Pancreas (tissue), 10 donors: Measurements from ENCODE around the gene BCL2L1. TPM values are rescaled to one million over a fixed set of nuclear protein-coding genes. Genes with fewer than 3 reads are reported as not detected.

Source experiments
- ATAC-seq, 4 donors: fragments of 200-7000 bp; cut with Tn5 transposase; one replicate each; pipeline versions ENCODE4 v1.8.0 to v1.9.1; 2020; ENCODE audit warnings: mild to moderate bottlenecking in 4 of 4, moderate library complexity in 4 of 4
- DNase-seq, 6 donors: peaks; one replicate each; pipeline ENCODE4 v3.0.0-alpha.2; 2020
- FAIRE-seq: peaks from 2 replicates; lab custom pipeline; 2012; peaks lifted over from hg19 to GRCh38; lab: Jason Lieb, UNC
- H3K27ac ChIP-seq, 4 donors: fragments of 200-600 bp; sonication (generic); 1 replicate in 3 of 4; 2 replicates in 1 of 4; pipeline versions ENCODE4 v1.5.0 to v1.8.0; 2020
- H3K27me3 ChIP-seq, 4 donors: fragments of 200-600 bp; one replicate each; pipeline ENCODE4 v1.8.0; 2021
- H3K36me3 ChIP-seq, 3 donors: fragments of 200-600 bp; sonication (generic) in 1 of 3; one replicate each; pipeline versions ENCODE4 v1.5.0 to v1.8.0; 2020 to 2021
- H3K4me1 ChIP-seq, 3 donors: fragments of 200-600 bp; one replicate each; pipeline ENCODE4 v1.8.0; 2021
- H3K4me3 ChIP-seq, 4 donors: fragments of 200-600 bp; sonication (generic) in 2 of 4; one replicate each; pipeline versions ENCODE4 v1.5.0 to v1.8.0; 2020 to 2021
- H3K9me3 ChIP-seq, 4 donors: fragments of 200-600 bp; one replicate each; pipeline ENCODE4 v1.8.0; 2021
- WGBS, 2 donors: extraction: QIAGEN DNeasy Blood & Tissue Kit; methylation state at CpG; one replicate each; pipeline ENCODE4 v1.1.7; 2013; 5-methylcytosine and 5-hydroxymethylcytosine counted together
- intact Hi-C, 3 donors: fragments of 100-400 bp; cut with DNase I; formaldehyde crosslinking; loops; one replicate each; pipeline versions ENCODE4 v1.11.1 to v1.14.2; 2022
- polyA plus RNA-seq, 2 donors: library from polyadenylated mRNA; stranded (reverse); fragments of 200-250 nt; gene quantifications; one replicate each; pipeline ENCODE4 v1.2.3, GENCODE V29; 2013
- total RNA-seq, 6 donors: library from RNA; stranded (reverse); fragmentation: NEBNext Ultra II Directional in 4 of 6; extraction: Animal tissue kit (Norgen Biotek cat#: 25700) in 4 of 6; gene quantifications; one replicate each; pipeline versions ENCODE4 v1.2.1 to v1.2.4, GENCODE V29; 2021 to 2023
- TF ChIP-seq, protein P1 (sequence below), 4 donors: fragments of 200-600 bp; sonication (generic) in 3 of 4; IDR thresholded peaks; one replicate each; pipeline versions ENCODE4 v1.5.0 to v1.8.0; 2021; ENCODE audit warnings: antibody characterized with exemption in 4 of 4
- donor health status: healthy with polysubstance abuse.
- donor health status: DM: no; HTN: no; CAD: no; lungs with moderate emphysema.
- donor health status: DM: no; HTN: no; CAD: no.
- donor health status: control.
- donor health status: control.
- donor health status: Bipolar disorder and iron deficiency.
- donor health status: DM: yes; HTN: yes; CAD: no.
- donor health status: DM: no; HTN: no; CAD: no.
- donor health status: DM: no; HTN: no; CAD: no.
- donor health status: DM: yes; HTN: yes; CAD: no.

BCL2L1 gene
- total and polyA plus RNA-seq, 8 donors, result 27.3 to 59.8 (median 40.8) TPM

DNA sequence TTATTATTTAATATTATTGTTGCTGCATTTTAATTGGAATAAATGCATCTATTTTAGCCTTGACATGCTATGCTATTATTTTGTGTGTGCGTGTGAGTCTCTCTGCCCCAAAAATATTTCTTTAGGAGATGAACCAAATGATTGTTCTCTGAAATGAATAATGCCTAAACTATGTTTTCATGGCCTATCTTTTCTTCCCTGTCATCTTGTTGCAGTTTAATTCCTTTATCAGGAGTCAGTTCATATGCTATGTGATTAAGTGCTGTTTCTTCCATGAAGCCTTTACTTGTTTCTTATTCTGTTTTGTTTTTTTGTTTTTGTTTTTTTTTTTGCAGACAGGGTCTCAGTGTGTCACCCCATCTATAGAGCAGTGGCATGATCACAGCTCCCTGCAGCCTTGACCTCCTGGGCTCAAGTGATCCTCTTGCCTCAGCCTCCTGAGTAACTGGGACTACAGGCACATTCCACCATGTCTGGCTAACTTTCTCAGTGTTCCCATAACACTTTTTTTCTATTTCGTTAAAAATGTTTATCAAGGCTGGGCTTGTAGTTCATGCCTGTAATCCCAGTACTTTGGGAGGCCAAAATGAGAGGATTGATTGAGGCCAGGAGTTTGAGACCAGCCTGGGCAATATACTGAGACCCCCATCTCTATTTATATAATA lies 42.1 kb upstream of the BCL2L1 start:
- no peak overlapping the region for H3K27ac ChIP-seq
- no peak overlapping the region for H3K4me3 ChIP-seq
- ATAC-seq (no peak), FAIRE-seq (no peak), DNase-seq (no peak)
- H3K36me3 ChIP-seq, result no peaks in the 10 kb centered on the region
- H3K27me3 ChIP-seq, result no peaks in the 10 kb centered on the region
- TF ChIP-seq, protein P1, sequence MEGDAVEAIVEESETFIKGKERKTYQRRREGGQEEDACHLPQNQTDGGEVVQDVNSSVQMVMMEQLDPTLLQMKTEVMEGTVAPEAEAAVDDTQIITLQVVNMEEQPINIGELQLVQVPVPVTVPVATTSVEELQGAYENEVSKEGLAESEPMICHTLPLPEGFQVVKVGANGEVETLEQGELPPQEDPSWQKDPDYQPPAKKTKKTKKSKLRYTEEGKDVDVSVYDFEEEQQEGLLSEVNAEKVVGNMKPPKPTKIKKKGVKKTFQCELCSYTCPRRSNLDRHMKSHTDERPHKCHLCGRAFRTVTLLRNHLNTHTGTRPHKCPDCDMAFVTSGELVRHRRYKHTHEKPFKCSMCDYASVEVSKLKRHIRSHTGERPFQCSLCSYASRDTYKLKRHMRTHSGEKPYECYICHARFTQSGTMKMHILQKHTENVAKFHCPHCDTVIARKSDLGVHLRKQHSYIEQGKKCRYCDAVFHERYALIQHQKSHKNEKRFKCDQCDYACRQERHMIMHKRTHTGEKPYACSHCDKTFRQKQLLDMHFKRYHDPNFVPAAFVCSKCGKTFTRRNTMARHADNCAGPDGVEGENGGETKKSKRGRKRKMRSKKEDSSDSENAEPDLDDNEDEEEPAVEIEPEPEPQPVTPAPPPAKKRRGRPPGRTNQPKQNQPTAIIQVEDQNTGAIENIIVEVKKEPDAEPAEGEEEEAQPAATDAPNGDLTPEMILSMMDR (IDR thresholded peaks at IDR 0.05), result no peak
- no peaks in the 10 kb centered on the region for H3K9me3 ChIP-seq
- intact Hi-C loops, result no loop called here
- WGBS, 2 donors, result 94% methylated on average over 2 of the region's 2 CpGs
- no peaks in the 10 kb centered on the region for H3K4me1 ChIP-seq

DNA sequence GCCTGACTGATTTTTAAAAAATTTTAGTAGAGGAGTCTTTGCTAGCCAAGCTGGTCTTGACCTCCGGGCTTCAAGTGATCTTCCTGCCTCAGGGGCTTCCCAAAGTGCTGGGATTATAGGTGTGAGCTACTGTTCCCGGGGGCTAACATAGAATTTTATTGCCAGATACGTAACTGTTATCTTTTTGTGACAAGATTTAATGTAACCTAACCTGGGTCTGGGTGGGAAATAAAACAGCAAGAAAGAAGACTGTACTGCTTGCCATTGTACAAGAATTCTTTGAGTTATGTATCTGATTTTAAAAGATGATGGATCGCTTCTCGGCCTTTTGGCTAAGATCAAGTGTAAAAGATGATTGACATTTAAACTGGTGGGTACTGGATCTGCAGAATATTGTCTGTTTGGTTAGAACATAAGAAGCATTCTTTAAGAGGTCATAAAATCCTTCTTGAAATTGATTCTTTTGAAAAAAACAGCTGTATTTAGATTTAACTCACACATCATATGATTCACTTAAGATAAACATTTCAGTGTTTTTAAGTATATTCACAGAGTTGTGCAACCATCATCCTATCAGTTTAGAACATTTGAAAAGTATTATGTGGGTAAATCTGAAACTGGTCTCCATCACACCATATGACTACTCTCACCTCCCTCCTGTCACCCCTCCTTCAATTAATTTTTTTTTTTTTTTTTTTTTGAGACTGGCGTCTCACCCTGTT lies 38.0 kb upstream of the BCL2L1 start:
- DNase-seq (no peak), ATAC-seq (no peak), FAIRE-seq (no peak)
- TF ChIP-seq, protein P1 (IDR thresholded peaks at IDR 0.05), result no peak
- intact Hi-C loops, result no loop called here
- whole genome bisulfite sequencing, 2 donors, result 98% methylated on average over 6 of the region's 6 CpGs
- Histone ChIP-seq H3K36me3 (no peaks in the 10 kb centered on the region), H3K27me3 (no peaks in the 10 kb centered on the region), H3K27ac (no peak overlapping the region), H3K4me1 (no peaks in the 10 kb centered on the region), H3K9me3 (no peaks in the 10 kb centered on the region), H3K4me3 (no peak overlapping the region)

DNA sequence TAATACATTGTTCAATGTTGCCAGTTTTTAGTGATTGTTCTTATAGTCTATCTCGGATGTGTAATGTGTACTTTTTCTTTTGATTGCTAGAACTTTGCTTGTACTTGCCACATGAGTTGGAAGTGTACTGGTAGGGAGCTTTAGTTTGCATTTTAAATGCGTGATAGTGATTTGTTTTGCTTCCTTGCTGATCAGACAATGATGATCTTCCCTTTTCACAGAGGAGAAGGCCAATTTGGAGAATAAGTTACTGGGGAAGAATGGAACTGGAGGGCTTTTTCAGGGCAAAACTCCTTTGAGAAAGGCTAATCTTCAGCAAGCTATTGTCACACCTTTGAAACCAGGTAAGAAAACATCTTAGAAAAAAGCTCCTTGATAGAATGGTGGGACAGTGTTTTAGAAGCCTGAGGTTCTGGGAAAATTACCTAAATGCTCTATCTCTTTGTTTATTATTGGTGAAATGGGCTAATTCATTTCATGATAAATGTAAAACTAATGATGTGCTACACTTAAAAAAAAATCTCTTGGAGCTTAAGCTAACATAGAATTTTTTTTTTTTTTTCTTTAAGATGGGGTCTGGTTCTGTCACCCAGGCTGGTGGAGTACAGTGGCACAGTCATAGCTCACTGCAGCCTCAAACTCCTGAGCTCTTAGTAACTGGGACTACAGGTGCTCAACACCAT lies 37.3 kb upstream of the BCL2L1 start:
- FAIRE-seq (no peak), ATAC-seq (no peak), DNase-seq (no peak)
- intact Hi-C loops, result no loop called here
- no peaks in the 10 kb centered on the region for H3K4me1 ChIP-seq
- no peak overlapping the region for H3K4me3 ChIP-seq
- TF ChIP-seq, protein P1 (IDR thresholded peaks at IDR 0.05), result no peak
- no peaks in the 10 kb centered on the region for H3K9me3 ChIP-seq
- H3K27me3 ChIP-seq, result no peaks in the 10 kb centered on the region
- H3K36me3 ChIP-seq, result no peaks in the 10 kb centered on the region
- WGBS, 2 donors, result 55 to 61% methylated on average over 2 of the region's 2 CpGs
- H3K27ac ChIP-seq, result no peak overlapping the region

DNA sequence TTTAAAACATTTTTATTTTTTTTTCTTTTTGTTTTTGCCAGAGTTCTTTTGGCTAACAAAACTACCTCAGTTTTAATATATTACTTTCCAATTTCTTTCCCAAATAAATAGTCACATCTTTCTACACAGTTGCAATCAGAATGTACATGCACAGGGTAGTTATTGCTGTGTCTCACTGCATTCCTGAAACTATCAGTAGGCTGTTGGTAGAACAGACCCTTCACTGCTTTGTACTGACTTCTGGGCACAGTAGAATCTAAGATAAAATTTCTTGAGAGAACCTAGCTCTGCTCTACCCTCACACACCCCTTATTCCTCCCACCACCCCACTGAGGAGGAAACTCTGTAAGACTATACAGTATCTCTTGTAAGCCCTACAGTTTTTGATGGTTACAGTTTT lies 36.3 kb upstream of the BCL2L1 start:
- no peaks in the 10 kb centered on the region for H3K36me3 ChIP-seq
- intact Hi-C loops, result no loop called here
- ATAC-seq, result no peak

More for the DNA sequence above, 36.3 kb upstream of the BCL2L1 start:
- Histone ChIP-seq H3K4me1 (no peaks in the 10 kb centered on the region), H3K4me3 (no peak overlapping the region), H3K27ac (no peak overlapping the region), H3K9me3 (no peaks in the 10 kb centered on the region), H3K27me3 (no peaks in the 10 kb centered on the region)
- TF ChIP-seq, protein P1 (IDR thresholded peaks at IDR 0.05), result no peak
- DNase-seq, result no peak
- FAIRE-seq, result no peak
